HepG2 (cell line): ENCODE results near the gene KAT6B. TPM values are rescaled to one million over a fixed set of nuclear protein-coding genes. Genes with fewer than 3 reads are reported as not detected.

Experiments used
- ATAC-seq: fragments of 200-7000 bp; cut with Tn5 transposase; 3 replicates; pipeline ENCODE4 v1.9.1; 2020; ENCODE audit warnings: mild to moderate bottlenecking, moderate library complexity
- BruUV-seq: library from RNA; stranded (reverse); fragments of 400-500 nt; replicated peaks from 2 replicates; lab custom pipeline; 2021; lab: Mats Ljungman, UMichigan
- CTCF ChIA-PET: fragments of 300-600 bp; formaldehyde crosslinking; extraction: SDS; loops from one replicate; lab custom pipeline; 2021; ENCODE audit warnings: low total read pairs, inconsistent platforms, low intra/inter-chr PET ratio; lab: Yijun Ruan, JAX
- POLR2A ChIA-PET: fragments of 350-600 bp; sonication (Branson Sonifier 250); formaldehyde crosslinking; loops from one replicate; lab custom pipeline; 2020; ENCODE audit warnings: antibody characterized with exemption, inconsistent platforms; lab: Yijun Ruan, JAX
- DNase-seq: peaks from one replicate; pipeline ENCODE4 v3.0.0-alpha.2; 2015; ENCODE audit warnings: low spot score
- FAIRE-seq: peaks from 3 replicates; lab custom pipeline; 2011; peaks lifted over from hg19 to GRCh38; lab: Jason Lieb, UNC
- H2AFZ ChIP-seq: one replicate; pipeline ENCODE4 v1.6.1; 2011; ENCODE audit warnings: low read length, inconsistent platforms
- H3K27ac ChIP-seq: fragments of 300-600 bp; 3 replicates; pipeline ENCODE4 v1.8.0; 2011; ENCODE audit warnings: mixed run types, mild to moderate bottlenecking, mixed read lengths, low read length, inconsistent platforms; ENCODE audit not compliant: insufficient read depth; ENCODE audit errors: extremely low read length
- H3K27me3 ChIP-seq, 2 experiments: fragments of 200-600 bp in 1 of 2; 2 replicates in 1 of 2; 3 replicates in 1 of 2; pipeline versions ENCODE4 v1.6.0 to v1.8.0; 2011; ENCODE audit warnings: low read length in 2 of 2, mild to moderate bottlenecking in 2 of 2, moderate library complexity in 2 of 2, inconsistent platforms in 1 of 2; ENCODE audit not compliant: insufficient read depth in 2 of 2, control insufficient read depth in 1 of 2
- H3K36me3 ChIP-seq, 2 experiments: fragments of 200-600 bp in 1 of 2; replicated peaks in 1 of 2; 2 replicates in 1 of 2; 3 replicates in 1 of 2; pipeline versions ENCODE4 v1.5.1 to v1.8.0; 2011; ENCODE audit warnings: low read length in 2 of 2, inconsistent platforms in 1 of 2; ENCODE audit not compliant: insufficient read depth in 2 of 2, control insufficient read depth in 1 of 2
- H3K4me1 ChIP-seq: 2 replicates; pipeline ENCODE4 v1.5.1; 2012; ENCODE audit warnings: low read length, inconsistent platforms; ENCODE audit not compliant: insufficient read depth
- H3K4me2 ChIP-seq: 2 replicates; pipeline ENCODE4 v1.6.0; 2011; ENCODE audit warnings: low read depth, low read length, inconsistent platforms
- H3K4me3 ChIP-seq, 3 experiments: fragments of 200-600 bp in 1 of 3; sonication (generic), shearing (Covaris generic) in 1 of 3; replicated peaks in 1 of 3; 2 replicates each; pipeline ENCODE4 v1.5.1; 2011 to 2016; ENCODE audit warnings: low read length in 3 of 3, inconsistent platforms in 2 of 3, low read depth in 2 of 3, mild to moderate bottlenecking in 2 of 3, control low read depth in 1 of 3, mixed read lengths in 1 of 3; ENCODE audit not compliant: insufficient read depth in 1 of 3
- H3K79me2 ChIP-seq: one replicate; pipeline ENCODE4 v1.6.1; 2011; ENCODE audit warnings: low read length, inconsistent platforms; ENCODE audit not compliant: insufficient read depth
- H3K9ac ChIP-seq: 2 replicates; pipeline ENCODE4 v1.6.0; 2011; ENCODE audit warnings: mild to moderate bottlenecking, low read depth, low read length, inconsistent platforms; ENCODE audit not compliant: insufficient read depth
- H3K9me3 ChIP-seq: 2 replicates; pipeline ENCODE4 v1.5.1; 2012; ENCODE audit warnings: mild to moderate bottlenecking, low read length
- H4K20me1 ChIP-seq: 2 replicates; pipeline ENCODE4 v1.6.0; 2011; ENCODE audit warnings: inconsistent platforms, mild to moderate bottlenecking, low read length, moderate library complexity; ENCODE audit not compliant: insufficient read depth
- ATF4 ChIP-seq, 2 experiments: fragments of 450-650 bp in 1 of 2; sonication (generic) in 1 of 2; formaldehyde crosslinking; IDR thresholded peaks; 2 replicates each; pipeline versions ENCODE4 v1.5.0 to v1.8.0; 2020 to 2022; ENCODE audit warnings: mild to moderate bottlenecking in 1 of 2, missing genetic modification reagents in 1 of 2
- DPF2 ChIP-seq: sonication (generic); formaldehyde crosslinking; IDR thresholded peaks from 2 replicates; pipeline ENCODE4 v1.4.0; 2020; ENCODE audit warnings: mild to moderate bottlenecking, low read depth, missing genetic modification reagents, borderline replicate concordance
- ELF1 ChIP-seq: sonication (generic); formaldehyde crosslinking; IDR thresholded peaks from 2 replicates; pipeline ENCODE4 v1.4.0; 2020; ENCODE audit warnings: missing genetic modification reagents
- FLYWCH1 ChIP-seq: sonication (generic); formaldehyde crosslinking; IDR thresholded peaks from 2 replicates; pipeline ENCODE4 v1.8.1; 2023; ENCODE audit warnings: mild to moderate bottlenecking, missing genetic modification reagents
- GATAD1 ChIP-seq: IDR thresholded peaks from 2 replicates; pipeline ENCODE4 v1.6.1; 2016; ENCODE audit warnings: missing genetic modification reagents, missing compliant biosample characterization
- GLMP ChIP-seq: sonication (generic); formaldehyde crosslinking; IDR thresholded peaks from 2 replicates; pipeline ENCODE4 v1.9.0; 2021; ENCODE audit warnings: missing genetic modification reagents, mild to moderate bottlenecking, borderline replicate concordance
- HOXA9 ChIP-seq: sonication (generic); formaldehyde crosslinking; IDR thresholded peaks from 2 replicates; pipeline ENCODE4 v1.8.1; 2022; ENCODE audit warnings: missing genetic modification reagents, mild to moderate bottlenecking, moderate library complexity, borderline replicate concordance
- JUND ChIP-seq: sonication (generic); formaldehyde crosslinking; IDR thresholded peaks from 2 replicates; pipeline ENCODE4 v1.8.0; 2022; ENCODE audit warnings: mild to moderate bottlenecking, missing genetic modification reagents
- KDM5A ChIP-seq: fragments of 200-600 bp; sonication (generic); IDR thresholded peaks from 2 replicates; pipeline ENCODE4 v1.7.0; 2018; ENCODE audit warnings: antibody characterized with exemption, mild to moderate bottlenecking, low read length, borderline replicate concordance
- PBX2 ChIP-seq: IDR thresholded peaks from 2 replicates; pipeline ENCODE4 v1.6.1; 2016; ENCODE audit warnings: control low read depth
- PHF21A ChIP-seq: sonication (generic); formaldehyde crosslinking; IDR thresholded peaks from 2 replicates; pipeline ENCODE4 v1.5.0; 2020; ENCODE audit warnings: mild to moderate bottlenecking, missing genetic modification reagents
- SMAD1 ChIP-seq: sonication (generic); formaldehyde crosslinking; IDR thresholded peaks from 2 replicates; pipeline ENCODE4 v1.4.0; 2020; ENCODE audit warnings: missing genetic modification reagents, low read depth, mild to moderate bottlenecking, borderline replicate concordance
- TFE3 ChIP-seq: IDR thresholded peaks from 2 replicates; pipeline ENCODE4 v1.6.1; 2016
- YEATS4 ChIP-seq: sonication (generic); formaldehyde crosslinking; IDR thresholded peaks from 2 replicates; pipeline ENCODE4 v1.4.0; 2020; ENCODE audit warnings: missing genetic modification reagents, borderline replicate concordance
- ZBTB39 ChIP-seq: sonication (generic); formaldehyde crosslinking; IDR thresholded peaks from 2 replicates; pipeline ENCODE4 v1.5.0; 2020; ENCODE audit warnings: missing genetic modification reagents
- ZBTB7A ChIP-seq: sonication (generic); formaldehyde crosslinking; IDR thresholded peaks from 2 replicates; pipeline ENCODE4 v1.8.0; 2022; ENCODE audit warnings: mild to moderate bottlenecking, missing genetic modification reagents
- ZNF235 ChIP-seq: sonication (generic); formaldehyde crosslinking; IDR thresholded peaks from 2 replicates; pipeline ENCODE4 v1.8.1; 2023; ENCODE audit warnings: mild to moderate bottlenecking, missing genetic modification reagents, borderline replicate concordance
- ZNF382 ChIP-seq: sonication (generic); formaldehyde crosslinking; IDR thresholded peaks from 2 replicates; pipeline ENCODE4 v1.5.0; 2020; ENCODE audit warnings: missing genetic modification reagents, mild to moderate bottlenecking, borderline replicate concordance
- ZSCAN25 ChIP-seq: sonication (generic); formaldehyde crosslinking; IDR thresholded peaks from 2 replicates; pipeline ENCODE4 v1.8.0; 2022; ENCODE audit warnings: mild to moderate bottlenecking, missing genetic modification reagents
- WGBS: methylation state at CpG from one replicate; pipeline ENCODE4 v1.1.6; 2017; ENCODE audit warnings: low lambda C conversion rate; 5-methylcytosine and 5-hydroxymethylcytosine counted together
- in situ Hi-C: cut with HindIII; loops from 2 replicates; pipeline ENCODE4 v1.10.0; 2017; ENCODE audit warnings: low pct_unique_long_range_greater_than_20kb; ENCODE audit not compliant: extremely low pct_ligation_motif_present
- intact Hi-C: fragments of 100-400 bp; cut with micrococcal nuclease; formaldehyde crosslinking; loops from one replicate; pipeline ENCODE4 v1.10.0; 2022; ENCODE audit not compliant: unreplicated experiment
- polyA plus RNA-seq, 8 experiments: library from polyadenylated mRNA; depleted of rRNA in 3 of 8; stranded (reverse) in 7 of 8; unstranded in 1 of 8; fragments of >200 nt; fragmentation: Illumina TruSeq in 4 of 8; extraction: Trizol in 4 of 8; gene quantifications; 2 replicates each; pipeline versions ENCODE4 v1.2.1 to v1.2.3, GENCODE V29; 2011 to 2016; ENCODE audit warnings: low read depth in 4 of 8, missing spikeins in 1 of 8, mixed read lengths in 1 of 8; ENCODE audit not compliant: insufficient read depth in 1 of 8
- total RNA-seq, 5 experiments: library from RNA; depleted of rRNA; stranded (reverse); fragments of >200 nt; fragmentation: Illumina TruSeq; extraction: Trizol; gene quantifications; 2 replicates each; pipeline ENCODE4 v1.2.3, GENCODE V29; 2016; ENCODE audit warnings: low read depth in 1 of 5

Gene KAT6B
- total and polyA plus RNA-seq, 2 of the 13 experiments (the other 11 are each of a cell fraction or from before 2014, with no cell fraction given): 3.0 to 9.5 TPM

GRCh38 chr10:75070961-75071428 is 244.6 kb downstream of the KAT6B start:
- intact Hi-C loops: no loop called here
- no peaks in the 10 kb centered on the region for H4K20me1 ChIP-seq
- H3K27me3 ChIP-seq: peaks cover 0 to 29% of the 10 kb centered on the region in 2 experiments; a peak in 2 of 5 replicates
- no peak overlapping the region for H3K9ac ChIP-seq
- no peaks in the 10 kb centered on the region for H3K36me3 ChIP-seq
- POLR2A ChIA-PET: no interaction called here
- BruUV-seq: no TSS peak
- CTCF ChIA-PET: no interaction called here
- H3K27ac ChIP-seq: no peak overlapping the region
- DNase-seq (no peak), ATAC-seq (peak; percentile 36), FAIRE-seq (no peak)
- H3K4me3 ChIP-seq: peak overlapping the region in 1 of 3 experiments; percentile 53; a peak in 2 of 6 replicates
- H3K4me2 ChIP-seq: peak overlapping the region; percentile 62
- no peak overlapping the region for H2AFZ ChIP-seq
- H3K4me1 ChIP-seq: peaks cover 23% of the 10 kb centered on the region
- TF ChIP-seq JUND: no peak
- TF ChIP-seq HOXA9 (CRISPR knock-in tag): no peak
- TF ChIP-seq ZNF235 (CRISPR knock-in tag): no peak
- TF ChIP-seq DPF2 (CRISPR knock-in tag): no peak
- no peak for TF ChIP-seq TFE3 (CRISPR knock-in tag)
- no peak for TF ChIP-seq ELF1
- no peak for TF ChIP-seq ZBTB39 (CRISPR knock-in tag)
- TF ChIP-seq PHF21A (CRISPR knock-in tag): no peak
- TF ChIP-seq GLMP (CRISPR knock-in tag): no peak
- TF ChIP-seq YEATS4 (CRISPR knock-in tag): no peak
- no peak for TF ChIP-seq ZBTB7A (CRISPR knock-in tag)
- no peak for TF ChIP-seq GATAD1 (CRISPR knock-in tag)
- TF ChIP-seq ZSCAN25: no peak
- no peak for TF ChIP-seq ZNF382 (CRISPR knock-in tag)
- TF ChIP-seq ATF4 (CRISPR knock-in tag; IDR thresholded peaks at IDR 0.05): no peak
- TF ChIP-seq FLYWCH1 (CRISPR knock-in tag): no peak
- no peak for TF ChIP-seq PBX2 (CRISPR knock-in tag)
- no peak for TF ChIP-seq KDM5A
- no peak for TF ChIP-seq SMAD1 (CRISPR knock-in tag)
- WGBS: 30% methylated on average over 3 of the region's 7 CpGs
- H3K9me3 ChIP-seq: no peaks in the 10 kb centered on the region
- no peaks in the 10 kb centered on the region for H3K79me2 ChIP-seq
- in situ Hi-C loops: no loop called here
